ENCODE measurements around the gene ABCB8.
"Not testable (repeated sequence)": the region's sequence is repeated elsewhere in the genome, so short reads cannot be mapped to it uniquely, and the experiment has no call there.

ABCB8 gene

DNA sequence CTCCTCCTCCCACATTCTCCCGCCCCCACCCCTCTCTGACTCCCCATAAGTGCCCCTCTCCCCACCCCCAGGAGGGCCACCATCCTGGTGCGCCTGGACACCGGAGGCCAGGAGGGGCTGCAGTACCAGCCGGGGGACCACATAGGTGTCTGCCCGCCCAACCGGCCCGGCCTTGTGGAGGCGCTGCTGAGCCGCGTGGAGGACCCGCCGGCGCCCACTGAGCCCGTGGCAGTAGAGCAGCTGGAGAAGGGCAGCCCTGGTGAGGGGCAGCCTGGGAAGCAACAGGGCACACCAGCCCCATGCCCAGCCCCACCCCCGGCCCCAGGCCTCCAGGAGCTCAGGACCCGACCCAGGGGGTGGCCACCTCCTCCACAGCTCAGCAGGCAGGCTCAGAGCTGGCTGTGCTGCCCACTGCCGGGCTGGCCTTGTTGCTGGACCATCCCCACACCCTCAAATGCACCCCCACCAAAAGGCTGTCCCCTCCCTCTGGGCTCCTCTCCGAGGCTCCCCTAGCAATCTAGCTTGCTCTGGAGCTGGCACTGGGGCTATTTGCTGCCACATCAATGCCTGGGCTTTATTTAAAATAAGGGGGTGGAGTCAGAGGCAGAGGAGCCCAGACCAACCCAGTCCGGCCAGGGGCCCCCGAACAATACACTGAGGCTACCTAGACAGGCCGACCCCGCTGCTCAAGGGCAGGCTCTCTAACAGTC lies 18.8 kb upstream of the ABCB8 start:
- DNase-seq (ENCODE audit: extremely low spot score) = no peak
- CTCF ChIA-PET = interaction anchor here (1.0 to 6.7 kb wide), 6 partner anchors 9 to 163 kb away, joined by 3 to 40 read pairs (median 3); no protein-coding TSS in a partner anchor
- POLR2A ChIA-PET = interaction anchor here (0.8 to 2.0 kb wide), 3 partner anchors 10 to 71 kb away, joined by 3 to 10 read pairs (median 3); partner anchors contain the start of genes ABCB8 and FASTK
- TF ChIP-seq L3MBTL2 (conservative IDR thresholded peaks at IDR 0.05) (no peak), TARDBP (IDR thresholded peaks at IDR 0.05) (no peak), SUZ12 (IDR thresholded peaks at IDR 0.05) (no peak), FOXA1 (IDR thresholded peaks at IDR 0.05) (no peak), CTBP1 (IDR thresholded peaks at IDR 0.05; ENCODE audit: borderline replicate concordance) (no peak), SP1 (IDR thresholded peaks at IDR 0.05) (no peak), BHLHE40 (IDR thresholded peaks at IDR 0.05; ENCODE audit: borderline replicate concordance) (no peak)
- TF ChIP-seq, protein P1, sequence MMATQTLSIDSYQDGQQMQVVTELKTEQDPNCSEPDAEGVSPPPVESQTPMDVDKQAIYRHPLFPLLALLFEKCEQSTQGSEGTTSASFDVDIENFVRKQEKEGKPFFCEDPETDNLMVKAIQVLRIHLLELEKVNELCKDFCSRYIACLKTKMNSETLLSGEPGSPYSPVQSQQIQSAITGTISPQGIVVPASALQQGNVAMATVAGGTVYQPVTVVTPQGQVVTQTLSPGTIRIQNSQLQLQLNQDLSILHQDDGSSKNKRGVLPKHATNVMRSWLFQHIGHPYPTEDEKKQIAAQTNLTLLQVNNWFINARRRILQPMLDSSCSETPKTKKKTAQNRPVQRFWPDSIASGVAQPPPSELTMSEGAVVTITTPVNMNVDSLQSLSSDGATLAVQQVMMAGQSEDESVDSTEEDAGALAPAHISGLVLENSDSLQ (IDR thresholded peaks at IDR 0.05) = no peak

DNA sequence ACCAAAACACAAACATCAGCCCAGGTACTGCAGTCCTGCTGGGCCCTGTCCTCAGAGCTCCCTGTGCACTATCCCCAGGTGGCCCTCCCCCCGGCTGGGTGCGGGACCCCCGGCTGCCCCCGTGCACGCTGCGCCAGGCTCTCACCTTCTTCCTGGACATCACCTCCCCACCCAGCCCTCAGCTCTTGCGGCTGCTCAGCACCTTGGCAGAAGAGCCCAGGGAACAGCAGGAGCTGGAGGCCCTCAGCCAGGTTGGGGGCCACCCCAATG lies 18.3 kb upstream of the ABCB8 start:
- no peak for TF ChIP-seq SUZ12 (IDR thresholded peaks at IDR 0.05)
- TF ChIP-seq FOXA1 (IDR thresholded peaks at IDR 0.05) = no peak
- no peak for TF ChIP-seq BHLHE40 (IDR thresholded peaks at IDR 0.05; ENCODE audit: borderline replicate concordance)
- TF ChIP-seq CTBP1 (IDR thresholded peaks at IDR 0.05; ENCODE audit: borderline replicate concordance) = no peak
- TF ChIP-seq ARNT (IDR thresholded peaks at IDR 0.05) = no peak
- TF ChIP-seq HDGF (IDR thresholded peaks at IDR 0.05; ENCODE audit: borderline replicate concordance) = no peak
- no peak for TF ChIP-seq L3MBTL2 (conservative IDR thresholded peaks at IDR 0.05)
- no peak for TF ChIP-seq NFRKB (IDR thresholded peaks at IDR 0.05)
- TF ChIP-seq ELF4 (IDR thresholded peaks at IDR 0.05) = no peak
- TF ChIP-seq LEF1 (IDR thresholded peaks at IDR 0.05; ENCODE audit: borderline replicate concordance) = no peak
- TF ChIP-seq FOXM1 (IDR thresholded peaks at IDR 0.05; ENCODE audit: borderline replicate concordance) = no peak
- TF ChIP-seq, protein P1 (IDR thresholded peaks at IDR 0.05) = no peak
- TF ChIP-seq TARDBP (IDR thresholded peaks at IDR 0.05) = no peak
- POLR2A ChIA-PET = interaction anchor here (0.6 to 2.0 kb wide), 4 partner anchors 9 to 1863 kb away, joined by 3 to 10 read pairs (median 3); partner anchors contain the start of genes ABCB8 and FASTK
- no peak for DNase-seq (ENCODE audit: extremely low spot score)
- CTCF ChIA-PET = interaction anchor here (1.1 to 6.7 kb wide), 5 partner anchors 8 to 162 kb away, joined by 3 to 40 read pairs (median 4); no protein-coding TSS in a partner anchor

- POLR2A ChIA-PET = interaction anchor here (0.6 to 2.0 kb wide), 4 partner anchors 9 to 1864 kb away, joined by 3 to 10 read pairs (median 3); partner anchors contain the start of genes ABCB8 and FASTK
- no peak for DNase-seq (ENCODE audit: extremely low spot score)
- CTCF ChIA-PET = interaction anchor here (0.6 to 6.7 kb wide), 9 partner anchors 8 to 162 kb away, joined by 3 to 40 read pairs (median 4); no protein-coding TSS in a partner anchor
- TF ChIP-seq L3MBTL2 (conservative IDR thresholded peaks at IDR 0.05) (no peak), FOXA1 (IDR thresholded peaks at IDR 0.05) (no peak), SP1 (IDR thresholded peaks at IDR 0.05) (no peak), HDGF (IDR thresholded peaks at IDR 0.05; ENCODE audit: borderline replicate concordance) (no peak), ZNF384 (IDR thresholded peaks at IDR 0.05) (no peak), ELF4 (IDR thresholded peaks at IDR 0.05) (no peak), CTBP1 (IDR thresholded peaks at IDR 0.05; ENCODE audit: borderline replicate concordance) (no peak), ARNT (IDR thresholded peaks at IDR 0.05) (no peak), FOXM1 (IDR thresholded peaks at IDR 0.05; ENCODE audit: borderline replicate concordance) (no peak), SUZ12 (IDR thresholded peaks at IDR 0.05) (no peak), FOXK2 (IDR thresholded peaks at IDR 0.05) (no peak), TARDBP (IDR thresholded peaks at IDR 0.05) (no peak), LEF1 (IDR thresholded peaks at IDR 0.05; ENCODE audit: borderline replicate concordance) (no peak), BHLHE40 (IDR thresholded peaks at IDR 0.05; ENCODE audit: borderline replicate concordance) (no peak), NFRKB (IDR thresholded peaks at IDR 0.05) (no peak)
- TF ChIP-seq, protein P1 (IDR thresholded peaks at IDR 0.05) = no peak
These were observed 17.7 kb upstream of the ABCB8 start for GRCh38 chr7:151010307-151011096.

DNA sequence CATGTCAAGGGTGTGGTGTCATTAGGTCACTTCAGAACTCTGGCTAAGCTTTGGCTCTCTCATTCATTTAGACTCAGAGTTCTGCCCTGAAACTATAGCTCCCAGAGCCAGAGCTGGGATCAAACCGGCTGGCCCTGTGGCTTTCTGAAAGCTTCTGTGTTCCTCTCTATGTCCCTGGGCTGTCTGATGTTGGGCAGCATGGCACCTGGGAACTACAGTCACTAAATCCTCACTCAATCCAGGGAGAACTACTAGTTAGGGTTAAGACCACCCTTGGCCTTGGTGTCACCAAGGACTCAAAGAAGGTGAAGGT lies 17.2 kb upstream of the ABCB8 start:
- ChIA-PET CTCF (interaction anchor here (0.5 to 6.7 kb wide), 10 partner anchors 7 to 161 kb away, joined by 3 to 40 read pairs (median 4); no protein-coding TSS in a partner anchor), POLR2A (no interaction called here)
- TF ChIP-seq CTBP1 (IDR thresholded peaks at IDR 0.05; ENCODE audit: borderline replicate concordance) (no peak), SUZ12 (IDR thresholded peaks at IDR 0.05) (no peak), TARDBP (IDR thresholded peaks at IDR 0.05) (no peak), FOXM1 (IDR thresholded peaks at IDR 0.05; ENCODE audit: borderline replicate concordance) (no peak), ARNT (IDR thresholded peaks at IDR 0.05) (no peak), BHLHE40 (IDR thresholded peaks at IDR 0.05; ENCODE audit: borderline replicate concordance) (no peak), NFRKB (IDR thresholded peaks at IDR 0.05) (no peak)
- TF ChIP-seq, protein P1 (IDR thresholded peaks at IDR 0.05) = no peak
- no peak for DNase-seq (ENCODE audit: extremely low spot score)

- POLR2A ChIA-PET = interaction anchor here (1.9 kb wide), 1 partner anchor 17 kb away, joined by 9 read pairs; the partner anchor contains the start of gene ABCB8
- not testable (repeated sequence) for DNase-seq (ENCODE audit: extremely low spot score)
- CTCF ChIA-PET = interaction anchor here (0.5 to 2.0 kb wide), 8 partner anchors 8 to 113 kb away, joined by 3 to 5 read pairs (median 3); no protein-coding TSS in a partner anchor
These were observed 16.6 kb upstream of the ABCB8 start for GRCh38 chr7:151011616-151012015.
